ENCODE results near the gene EZR.

EZR gene

DNA sequence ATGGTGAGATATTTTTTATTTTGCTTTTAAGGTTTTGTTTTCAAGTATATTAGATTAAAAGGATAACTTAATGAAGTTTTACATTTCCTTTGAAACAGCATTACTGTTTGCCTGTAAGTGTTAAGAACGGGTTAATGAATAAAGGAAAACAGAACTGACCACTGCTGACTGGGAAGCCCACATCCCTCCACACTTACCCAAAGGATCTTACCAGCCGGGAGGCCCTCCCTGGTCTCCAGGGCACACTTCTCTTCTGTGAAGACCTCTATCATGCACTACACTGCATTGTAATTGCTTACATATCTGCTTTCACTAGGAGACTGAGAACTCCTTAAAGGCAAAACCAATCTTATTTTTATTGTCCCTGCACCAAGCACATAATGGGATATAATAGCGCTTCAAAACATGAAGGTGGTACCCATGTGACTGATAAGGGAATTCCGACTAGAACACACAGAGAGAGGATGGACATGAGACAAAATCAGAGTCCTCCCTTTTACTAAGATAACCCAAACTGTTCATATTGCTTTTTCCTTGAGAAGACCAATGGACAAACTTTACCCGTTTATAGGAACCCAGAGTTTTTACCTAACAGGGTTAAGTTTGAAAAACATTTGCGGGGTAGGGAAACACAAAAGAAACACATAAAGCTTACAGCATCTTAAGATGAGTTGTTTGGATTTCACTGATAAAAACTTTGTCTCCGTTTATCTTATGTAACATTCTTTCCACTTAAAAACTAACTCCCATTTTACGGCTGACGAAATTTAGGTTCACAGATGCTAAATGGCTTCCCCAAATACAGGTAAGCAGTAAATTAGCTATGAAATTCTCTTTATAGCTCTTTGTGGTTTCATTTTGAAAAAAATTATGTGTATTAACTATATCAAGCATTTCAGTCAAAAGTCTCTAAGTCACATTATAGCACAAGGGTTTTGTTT is 8.7 kb downstream of the EZR start:
- TF ChIP-seq, protein P1, sequence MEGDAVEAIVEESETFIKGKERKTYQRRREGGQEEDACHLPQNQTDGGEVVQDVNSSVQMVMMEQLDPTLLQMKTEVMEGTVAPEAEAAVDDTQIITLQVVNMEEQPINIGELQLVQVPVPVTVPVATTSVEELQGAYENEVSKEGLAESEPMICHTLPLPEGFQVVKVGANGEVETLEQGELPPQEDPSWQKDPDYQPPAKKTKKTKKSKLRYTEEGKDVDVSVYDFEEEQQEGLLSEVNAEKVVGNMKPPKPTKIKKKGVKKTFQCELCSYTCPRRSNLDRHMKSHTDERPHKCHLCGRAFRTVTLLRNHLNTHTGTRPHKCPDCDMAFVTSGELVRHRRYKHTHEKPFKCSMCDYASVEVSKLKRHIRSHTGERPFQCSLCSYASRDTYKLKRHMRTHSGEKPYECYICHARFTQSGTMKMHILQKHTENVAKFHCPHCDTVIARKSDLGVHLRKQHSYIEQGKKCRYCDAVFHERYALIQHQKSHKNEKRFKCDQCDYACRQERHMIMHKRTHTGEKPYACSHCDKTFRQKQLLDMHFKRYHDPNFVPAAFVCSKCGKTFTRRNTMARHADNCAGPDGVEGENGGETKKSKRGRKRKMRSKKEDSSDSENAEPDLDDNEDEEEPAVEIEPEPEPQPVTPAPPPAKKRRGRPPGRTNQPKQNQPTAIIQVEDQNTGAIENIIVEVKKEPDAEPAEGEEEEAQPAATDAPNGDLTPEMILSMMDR (IDR thresholded peaks at IDR 0.05; ENCODE audit: low read depth, low read length), result no peak
- no peak overlapping the region for H3K4me3 ChIP-seq (ENCODE audit: low read depth, low read length)

DNA sequence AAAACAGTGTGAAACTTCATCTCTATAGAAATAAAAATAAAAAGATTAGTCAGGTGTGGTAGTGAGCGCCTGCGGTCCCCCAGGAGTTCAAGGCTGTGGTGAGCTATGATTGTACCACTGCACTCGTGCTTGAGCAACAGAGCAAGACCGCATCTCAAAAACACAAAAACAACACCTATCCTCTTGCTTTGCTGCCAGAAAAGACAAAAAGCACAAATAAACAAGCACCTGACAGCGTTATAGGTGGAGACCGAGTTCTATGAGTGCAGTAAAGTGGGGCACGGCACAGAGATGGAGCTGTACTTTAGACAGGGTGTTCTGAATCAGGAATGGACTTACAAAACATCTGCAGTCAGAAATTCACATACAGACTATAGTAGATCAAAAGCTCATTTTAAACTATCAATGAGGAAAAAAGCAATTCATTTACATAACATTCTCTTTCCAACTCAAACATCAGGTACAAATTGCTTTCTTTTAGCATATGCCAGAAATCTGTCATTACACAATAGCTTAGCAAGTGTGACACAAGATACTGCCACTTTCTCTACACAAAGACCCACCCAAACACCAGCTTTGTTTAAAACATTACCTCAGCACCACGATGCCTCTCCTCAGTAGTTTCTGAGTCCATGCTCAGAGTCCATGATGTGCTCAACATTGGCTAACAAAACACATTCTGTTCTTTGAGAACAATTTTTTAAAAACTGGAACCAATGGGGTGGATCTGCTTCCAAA is 10.1 kb downstream of the EZR start:
- H3K4me3 ChIP-seq (ENCODE audit: low read depth, low read length), result no peak overlapping the region
- TF ChIP-seq, protein P1 (IDR thresholded peaks at IDR 0.05; ENCODE audit: low read depth, low read length), result no peak

DNA sequence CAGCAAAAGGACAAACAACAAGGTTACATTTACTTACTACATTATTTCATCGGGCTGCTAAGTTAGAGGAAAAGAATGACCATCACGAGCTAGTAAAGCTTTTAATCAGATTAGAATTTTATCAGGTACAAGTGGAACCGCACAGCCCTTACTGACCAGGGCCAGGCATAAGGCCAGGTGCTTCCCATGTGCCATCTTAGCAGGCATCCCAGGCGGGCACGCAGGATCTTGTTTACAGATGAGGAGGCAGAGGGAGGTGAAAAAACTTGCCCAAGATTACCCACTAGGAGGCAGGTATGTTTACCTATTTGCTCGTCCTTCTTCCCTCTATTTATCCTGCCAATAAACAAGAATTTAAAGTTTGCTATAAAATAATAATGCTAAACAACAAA is 10.7 kb downstream of the EZR start:
- no peak overlapping the region for H3K4me3 ChIP-seq (ENCODE audit: low read depth, low read length)
- TF ChIP-seq, protein P1 (IDR thresholded peaks at IDR 0.05; ENCODE audit: low read depth, low read length), result no peak

DNA sequence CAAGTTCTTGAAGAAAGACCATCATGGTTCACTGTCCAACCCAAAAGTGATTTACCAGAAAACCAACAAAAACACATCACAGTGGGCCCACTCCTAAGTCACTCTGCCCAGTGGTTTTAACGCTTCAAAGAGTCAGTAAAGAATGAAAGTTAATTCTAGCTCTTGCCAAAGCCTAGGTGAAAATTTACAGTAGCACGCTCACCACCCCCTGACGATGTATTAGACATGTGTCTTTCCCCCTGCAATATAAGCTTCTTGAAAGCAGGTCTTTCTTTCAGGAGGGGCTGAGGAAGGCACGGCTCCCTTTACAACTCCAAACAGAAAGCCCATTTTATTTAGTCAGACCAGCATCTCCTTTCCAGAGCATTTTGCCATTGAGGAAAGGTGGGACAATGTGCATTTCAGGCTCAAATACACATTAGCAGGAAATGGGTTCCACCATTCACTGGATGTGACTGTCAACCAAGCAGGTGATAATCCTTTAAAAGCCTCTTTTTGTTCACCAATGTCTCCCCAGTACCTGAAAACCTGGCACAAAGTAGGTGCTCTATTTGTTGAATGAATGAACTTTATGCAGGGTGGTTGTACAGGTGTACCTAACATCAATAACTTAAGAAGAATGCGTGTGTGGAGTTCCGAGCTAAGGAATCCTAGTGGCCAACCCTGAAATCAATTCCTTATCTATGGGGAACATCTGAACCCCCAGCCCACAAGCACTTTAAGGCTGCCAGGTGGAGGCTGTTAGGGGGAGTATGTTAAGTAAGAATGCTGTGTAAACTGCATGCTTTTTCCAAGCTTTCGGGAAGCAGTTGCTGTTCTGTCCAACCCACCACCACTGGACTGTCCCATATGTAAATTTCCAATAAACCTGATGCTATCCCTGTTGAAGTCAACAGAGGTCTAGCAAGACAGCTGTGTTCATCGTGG is 11.4 kb downstream of the EZR start:
- H3K4me3 ChIP-seq (ENCODE audit: low read depth, low read length), result no peak overlapping the region

DNA sequence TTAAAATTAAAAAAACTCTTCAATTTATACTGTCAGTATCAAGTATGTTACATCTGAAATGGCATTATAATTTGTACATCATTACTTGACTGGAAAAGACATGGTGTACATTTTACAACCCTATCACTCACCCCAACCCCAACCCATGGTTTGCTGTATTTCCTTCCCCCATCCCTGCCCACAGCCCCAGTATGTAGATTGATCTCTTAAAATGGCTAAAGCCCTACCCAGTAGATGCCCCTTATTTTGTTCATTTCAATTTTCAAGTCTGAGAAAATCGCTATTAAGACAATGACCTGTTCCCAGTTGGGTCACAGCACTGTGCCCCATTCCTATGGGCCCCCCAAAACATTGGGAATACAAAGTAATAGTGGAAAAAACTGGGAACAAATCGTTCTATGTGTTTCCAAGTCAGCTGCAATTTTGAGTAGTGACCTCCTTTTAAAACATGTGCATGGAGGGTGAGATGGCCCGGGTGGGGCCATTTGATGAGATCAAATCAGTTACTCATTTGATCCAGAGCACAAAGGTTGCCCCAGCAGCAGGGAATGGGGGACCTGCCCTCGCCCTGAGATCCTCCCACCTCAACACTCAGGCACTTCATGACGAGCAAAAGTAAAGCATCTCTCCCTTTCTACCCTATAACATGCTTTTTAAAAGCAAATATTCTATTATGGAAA is 13.3 kb downstream of the EZR start:
- TF ChIP-seq, protein P1 (IDR thresholded peaks at IDR 0.05; ENCODE audit: low read depth, low read length), result no peak
- H3K4me3 ChIP-seq (ENCODE audit: low read depth, low read length), result no peak overlapping the region

More for the DNA sequence above, 11.4 kb downstream of the EZR start:
- TF ChIP-seq, protein P1 (IDR thresholded peaks at IDR 0.05; ENCODE audit: low read depth, low read length), result no peak

DNA sequence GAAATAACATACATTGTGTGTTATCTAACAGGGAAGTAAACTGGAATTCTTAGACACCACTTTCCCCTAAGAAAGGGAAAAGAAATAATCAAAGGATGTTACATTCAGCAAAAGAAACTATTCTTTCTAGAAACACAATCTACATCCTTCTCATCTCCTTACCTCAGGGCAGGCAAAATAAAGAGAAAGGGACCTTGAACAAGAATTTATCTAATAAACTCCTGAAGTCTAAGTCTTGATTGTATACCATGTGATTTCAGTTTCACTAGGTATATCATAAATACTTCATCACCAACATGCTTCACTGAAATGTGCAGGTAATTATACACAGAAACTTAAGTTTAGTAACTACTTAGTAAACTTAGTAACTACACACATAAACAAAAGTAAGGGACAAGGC is 15.0 kb downstream of the EZR start:
- no peak overlapping the region for H3K4me3 ChIP-seq (ENCODE audit: low read depth, low read length)
- TF ChIP-seq, protein P1 (IDR thresholded peaks at IDR 0.05; ENCODE audit: low read depth, low read length), result no peak

Data from WI38 (cell line).